ENCODE measurements around the gene OR2Z1.

Gene OR2Z1

GRCh38 chr19:8697671-8698432 lies 23.6 kb upstream of the OR2Z1 start:
- intact Hi-C loops (cut with DNase I; ENCODE audit: low total_unique reads): no loop called here

DNA sequence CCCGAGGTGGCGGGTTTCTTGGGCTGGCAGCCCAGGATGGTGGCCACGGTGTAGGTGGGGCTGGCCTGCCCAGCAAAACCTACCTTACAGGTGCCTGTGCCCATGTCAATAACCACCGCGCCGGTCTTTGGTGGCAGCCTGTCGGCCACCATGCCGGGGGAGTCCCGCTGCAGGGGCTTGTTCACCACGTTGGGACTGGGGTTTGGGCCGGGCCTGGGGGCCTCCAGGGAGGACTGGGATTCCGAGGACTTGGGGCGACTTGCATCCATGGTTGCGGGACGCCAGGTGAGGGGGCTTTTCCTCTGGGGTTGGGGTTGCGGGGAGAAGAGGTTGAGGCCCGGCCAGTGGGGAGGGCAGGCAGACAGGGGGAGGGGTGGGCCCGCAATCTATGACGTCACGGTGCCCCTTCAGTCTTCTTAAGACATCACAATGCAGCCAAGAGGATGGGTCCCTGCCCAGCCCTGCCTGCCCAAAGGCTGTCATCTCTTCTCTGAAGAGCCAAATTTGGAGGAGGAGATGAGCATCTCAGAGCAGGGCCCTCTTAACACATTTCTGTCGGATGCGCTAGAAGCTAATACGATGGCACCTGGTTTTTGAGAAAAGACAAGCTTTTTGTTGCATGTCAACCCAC lies 22.9 kb upstream of the OR2Z1 start, which contains the start of gene ACTL9:
Gene ACTL9, minus strand, starts transcription at position 363 of the 631 bp plus-strand sequence. Its CDS starts 94 bp downstream, at position 269.
- H3K4me3 ChIP-seq: no peak within 1 kb of the TSS
- H3K4me1 ChIP-seq: no peaks in the 10 kb centered on the region
- intact Hi-C loops (cut with DNase I; ENCODE audit: low total_unique reads): no loop called here
- no peaks in the 10 kb centered on the region for H3K9me3 ChIP-seq
- TF ChIP-seq, protein P1, sequence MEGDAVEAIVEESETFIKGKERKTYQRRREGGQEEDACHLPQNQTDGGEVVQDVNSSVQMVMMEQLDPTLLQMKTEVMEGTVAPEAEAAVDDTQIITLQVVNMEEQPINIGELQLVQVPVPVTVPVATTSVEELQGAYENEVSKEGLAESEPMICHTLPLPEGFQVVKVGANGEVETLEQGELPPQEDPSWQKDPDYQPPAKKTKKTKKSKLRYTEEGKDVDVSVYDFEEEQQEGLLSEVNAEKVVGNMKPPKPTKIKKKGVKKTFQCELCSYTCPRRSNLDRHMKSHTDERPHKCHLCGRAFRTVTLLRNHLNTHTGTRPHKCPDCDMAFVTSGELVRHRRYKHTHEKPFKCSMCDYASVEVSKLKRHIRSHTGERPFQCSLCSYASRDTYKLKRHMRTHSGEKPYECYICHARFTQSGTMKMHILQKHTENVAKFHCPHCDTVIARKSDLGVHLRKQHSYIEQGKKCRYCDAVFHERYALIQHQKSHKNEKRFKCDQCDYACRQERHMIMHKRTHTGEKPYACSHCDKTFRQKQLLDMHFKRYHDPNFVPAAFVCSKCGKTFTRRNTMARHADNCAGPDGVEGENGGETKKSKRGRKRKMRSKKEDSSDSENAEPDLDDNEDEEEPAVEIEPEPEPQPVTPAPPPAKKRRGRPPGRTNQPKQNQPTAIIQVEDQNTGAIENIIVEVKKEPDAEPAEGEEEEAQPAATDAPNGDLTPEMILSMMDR (IDR thresholded peaks at IDR 0.05): no peak
- DNase-seq: no peak
- H3K27ac ChIP-seq: no peak within 1 kb of the TSS
- H3K27me3 ChIP-seq: peaks cover 0 to 51% of the 10 kb centered on the region in 2 donors
- H3K36me3 ChIP-seq: no peaks in the 10 kb centered on the region

More at GRCh38 chr19:8697671-8698432, 23.6 kb upstream of the OR2Z1 start:
- DNase-seq: no peak
- Histone ChIP-seq H3K4me3 (no peak overlapping the region), H3K27ac (no peak overlapping the region), H3K4me1 (no peaks in the 10 kb centered on the region), H3K36me3 (no peaks in the 10 kb centered on the region), H3K9me3 (no peaks in the 10 kb centered on the region), H3K27me3 (peaks cover 0 to 58% of the 10 kb centered on the region in 2 donors)
- TF ChIP-seq, protein P1 (IDR thresholded peaks at IDR 0.05): no peak

GRCh38 chr19:8699908-8700307 lies 21.5 kb upstream of the OR2Z1 start:
- intact Hi-C loops (cut with DNase I; ENCODE audit: low total_unique reads): no loop called here
- Histone ChIP-seq H3K27ac (no peak overlapping the region), H3K36me3 (no peaks in the 10 kb centered on the region), H3K27me3 (peaks cover 0 to 44% of the 10 kb centered on the region in 2 donors), H3K4me1 (no peaks in the 10 kb centered on the region), H3K4me3 (no peak overlapping the region), H3K9me3 (no peaks in the 10 kb centered on the region)
- DNase-seq: no peak
- TF ChIP-seq, protein P1 (IDR thresholded peaks at IDR 0.05): no peak

DNA sequence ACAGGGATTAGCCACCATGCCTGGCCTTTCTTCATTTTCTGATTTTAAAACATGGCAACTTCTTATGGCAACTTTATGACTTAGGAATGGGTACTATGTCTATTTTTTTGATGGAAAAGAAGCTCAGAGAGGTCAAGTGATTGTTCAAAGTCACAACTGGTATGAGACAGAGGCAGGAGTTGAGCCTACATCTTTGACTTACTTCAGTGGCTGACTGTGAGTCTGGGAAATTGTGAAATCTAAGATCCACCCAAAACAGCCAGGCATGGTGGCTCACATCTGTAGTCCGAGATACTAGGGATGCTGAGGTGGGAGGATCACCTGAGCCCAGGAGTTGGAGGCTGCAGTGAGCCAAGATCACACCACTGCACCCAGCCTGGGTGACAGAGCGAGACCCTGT lies 20.5 kb upstream of the OR2Z1 start:
- no peak for DNase-seq
- Histone ChIP-seq H3K27me3 (peaks cover 0 to 35% of the 10 kb centered on the region in 2 donors), H3K4me3 (no peak overlapping the region), H3K4me1 (no peaks in the 10 kb centered on the region), H3K9me3 (no peaks in the 10 kb centered on the region), H3K36me3 (no peaks in the 10 kb centered on the region), H3K27ac (no peak overlapping the region)
- TF ChIP-seq, protein P1 (IDR thresholded peaks at IDR 0.05): no peak
- intact Hi-C loops (cut with DNase I; ENCODE audit: low total_unique reads): no loop called here

GRCh38 chr19:8702350-8702749 lies 19.1 kb upstream of the OR2Z1 start:
- intact Hi-C loops (cut with DNase I; ENCODE audit: low total_unique reads): no loop called here

More at GRCh38 chr19:8702350-8702749, 19.1 kb upstream of the OR2Z1 start:
- Histone ChIP-seq H3K4me1 (no peaks in the 10 kb centered on the region), H3K27me3 (peaks cover 0 to 32% of the 10 kb centered on the region in 2 donors), H3K36me3 (no peaks in the 10 kb centered on the region), H3K27ac (no peak overlapping the region), H3K9me3 (no peaks in the 10 kb centered on the region), H3K4me3 (no peak overlapping the region)
- no peak for DNase-seq
- TF ChIP-seq, protein P1 (IDR thresholded peaks at IDR 0.05): no peak

Data from tibial artery (tissue), 4 donors.